ENCODE data around the gene SPRYD7. TPM values are rescaled to one million over a fixed set of nuclear protein-coding genes. Genes with fewer than 3 reads are reported as not detected.
A peak's percentile ranks its signal among the peaks of the same experiment; 100 is the strongest.
"Not testable (repeated sequence)": the region's sequence is repeated elsewhere in the genome, so short reads cannot be mapped to it uniquely, and the experiment has no call there.

The SPRYD7 gene
- total RNA-seq, 2 donors from 2014 or later = 4.6 to 5.0 TPM

- no peak for ATAC-seq
- Mint-ChIP-seq H3K27ac (no peak overlapping the region), H3K9me3 (no peaks in the 10 kb centered on the region), H3K36me3 (peaks cover 6 to 11% of the 10 kb centered on the region in 2 donors)
- no peak for DNase-seq (ENCODE audit: low spot score in 2 of 2)
These were observed 2.8 kb upstream of the SPRYD7 start for GRCh38 chr13:49938921-49939320.

GRCh38 chr13:49938314-49938713, 2.2 kb upstream of the SPRYD7 start:
- no peak for DNase-seq (ENCODE audit: low spot score in 2 of 2)
- peaks cover 6 to 11% of the 10 kb centered on the region in 2 donors for H3K36me3 Mint-ChIP-seq
- no peaks in the 10 kb centered on the region for H3K9me3 Mint-ChIP-seq
- no peak overlapping the region for H3K27ac Mint-ChIP-seq
- no peak for ATAC-seq

- Mint-ChIP-seq H3K36me3 (peaks cover 6 to 11% of the 10 kb centered on the region in 2 donors), H3K9me3 (no peaks in the 10 kb centered on the region), H3K27ac (peak overlapping the region in 1 of 2 donors; percentile 82)
- ATAC-seq (no peak), DNase-seq (ENCODE audit: low spot score in 2 of 2) (no peak)
These were observed 781 bp upstream of the SPRYD7 start for GRCh38 chr13:49936968-49937273.

- ATAC-seq = peak; percentile 25 to 38
These were observed 717 bp downstream of the SPRYD7 start for GRCh38 chr13:49935171-49936074.

GRCh38 chr13:49933511-49933910, 2.6 kb downstream of the SPRYD7 start:
- ATAC-seq (no peak), DNase-seq (ENCODE audit: low spot score in 2 of 2) (no peak)
- Mint-ChIP-seq H3K9me3 (no peaks in the 10 kb centered on the region), H3K27ac (no peak overlapping the region), H3K36me3 (peaks cover 6 to 11% of the 10 kb centered on the region in 2 donors)

More at GRCh38 chr13:49935171-49936074, 717 bp downstream of the SPRYD7 start:
- peak; percentile 26 to 68 for DNase-seq (ENCODE audit: low spot score in 2 of 2)
- Mint-ChIP-seq H3K27ac (peak overlapping the region; percentile 82 to 92), H3K9me3 (no peaks in the 10 kb centered on the region), H3K36me3 (peaks cover 6 to 11% of the 10 kb centered on the region in 2 donors)

- H3K36me3 Mint-ChIP-seq = peaks cover 6 to 11% of the 10 kb centered on the region in 2 donors
These were observed 3.3 kb downstream of the SPRYD7 start for GRCh38 chr13:49932868-49933267.

GRCh38 chr13:49932066-49932465, 4.1 kb downstream of the SPRYD7 start:
- no peak for DNase-seq (ENCODE audit: low spot score in 2 of 2)
- Mint-ChIP-seq H3K36me3 (peaks cover 6 to 11% of the 10 kb centered on the region in 2 donors), H3K9me3 (no peaks in the 10 kb centered on the region), H3K27ac (no peak overlapping the region)
- ATAC-seq = no peak

More at GRCh38 chr13:49932868-49933267, 3.3 kb downstream of the SPRYD7 start:
- ATAC-seq (no peak), DNase-seq (ENCODE audit: low spot score in 2 of 2) (no peak)
- Mint-ChIP-seq H3K27ac (no peak overlapping the region), H3K9me3 (no peaks in the 10 kb centered on the region)

GRCh38 chr13:49927755-49928154, 8.4 kb downstream of the SPRYD7 start:
- no peaks in the 10 kb centered on the region for H3K9me3 Mint-ChIP-seq
- H3K27ac Mint-ChIP-seq = no peak overlapping the region
- ATAC-seq (no peak), DNase-seq (ENCODE audit: low spot score in 2 of 2) (no peak)
- no peaks in the 10 kb centered on the region for H3K36me3 Mint-ChIP-seq

- H3K27ac Mint-ChIP-seq = no peak overlapping the region
- ATAC-seq = no peak
- peaks cover 0 to 4% of the 10 kb centered on the region in 2 donors for H3K9me3 Mint-ChIP-seq
- no peak for DNase-seq (ENCODE audit: low spot score in 2 of 2)
- peaks cover 0 to 7% of the 10 kb centered on the region in 2 donors for H3K36me3 Mint-ChIP-seq
These were observed 10.2 kb downstream of the SPRYD7 start for GRCh38 chr13:49925881-49926418.

GRCh38 chr13:49922301-49922700, 13.8 kb downstream of the SPRYD7 start:
- DNase-seq (ENCODE audit: low spot score in 2 of 2) = no peak
- peaks cover 0 to 5% of the 10 kb centered on the region in 2 donors for H3K9me3 Mint-ChIP-seq
- ATAC-seq = no peak
- peaks cover 0 to 8% of the 10 kb centered on the region in 2 donors for H3K36me3 Mint-ChIP-seq
- H3K27ac Mint-ChIP-seq = no peak overlapping the region

- DNase-seq (ENCODE audit: low spot score in 2 of 2); H3K9me3 Mint-ChIP-seq; H3K27ac Mint-ChIP-seq; H3K36me3 Mint-ChIP-seq; ATAC-seq: not testable (repeated sequence)
These were observed 15.2 kb downstream of the SPRYD7 start for GRCh38 chr13:49920969-49921368.

GRCh38 chr13:49918106-49918505, 18.0 kb downstream of the SPRYD7 start:
- not testable (repeated sequence) for DNase-seq (ENCODE audit: low spot score in 2 of 2); H3K27ac Mint-ChIP-seq; H3K9me3 Mint-ChIP-seq; H3K36me3 Mint-ChIP-seq; ATAC-seq

- Mint-ChIP-seq H3K36me3 (peaks cover 0 to 6% of the 10 kb centered on the region in 2 donors), H3K27ac (no peak overlapping the region), H3K9me3 (no peaks in the 10 kb centered on the region)
- DNase-seq (ENCODE audit: low spot score in 2 of 2) = no peak
- ATAC-seq = no peak
These were observed 21.2 kb downstream of the SPRYD7 start for GRCh38 chr13:49914947-49915346.

GRCh38 chr13:49908637-49909036, 27.5 kb downstream of the SPRYD7 start:
- H3K27ac Mint-ChIP-seq = no peak overlapping the region
- H3K36me3 Mint-ChIP-seq = peaks cover 0 to 6% of the 10 kb centered on the region in 2 donors
- DNase-seq (ENCODE audit: low spot score in 2 of 2) = no peak
- no peak for ATAC-seq
- H3K9me3 Mint-ChIP-seq = no peaks in the 10 kb centered on the region

- no peak for ATAC-seq
These were observed 31.2 kb downstream of the SPRYD7 start for GRCh38 chr13:49904729-49905456.

GRCh38 chr13:49898792-49899191, 37.3 kb downstream of the SPRYD7 start:
- H3K36me3 Mint-ChIP-seq = no peaks in the 10 kb centered on the region
- no peak overlapping the region for H3K27ac Mint-ChIP-seq
- DNase-seq (ENCODE audit: low spot score in 2 of 2) = no peak
- no peaks in the 10 kb centered on the region for H3K9me3 Mint-ChIP-seq
- no peak for ATAC-seq

More at GRCh38 chr13:49904729-49905456, 31.2 kb downstream of the SPRYD7 start:
- Mint-ChIP-seq H3K27ac (no peak overlapping the region), H3K36me3 (no peaks in the 10 kb centered on the region), H3K9me3 (no peaks in the 10 kb centered on the region)
- DNase-seq (ENCODE audit: low spot score in 2 of 2) = no peak

GRCh38 chr13:49897713-49898112, 38.4 kb downstream of the SPRYD7 start:
- Mint-ChIP-seq H3K36me3 (no peaks in the 10 kb centered on the region), H3K27ac (no peak overlapping the region), H3K9me3 (no peaks in the 10 kb centered on the region)
- no peak for ATAC-seq
- no peak for DNase-seq (ENCODE audit: low spot score in 2 of 2)

All from activated naive CD4-positive, alpha-beta T cell treated with anti-CD3 and anti-CD28 coated beads, Interleukin-2, amount 50 U/mL, for 72 hours (primary cell).